Gastrocnemius medialis (tissue), 4 donors: Measurements from ENCODE around the gene ZIC5.

Experiments
- POLR2A ChIP-seq, 2 donors: fragments of 450-650 bp; IDR thresholded peaks; one replicate each; pipeline ENCODE4 v1.6.1; 2017; ENCODE audit warnings: antibody characterized with exemption in 2 of 2, mild to moderate bottlenecking in 2 of 2, moderate library complexity in 2 of 2
- TF ChIP-seq, protein P1 (sequence below), 5 experiments: fragments of 450-650 bp in 3 of 5; fragments of 200-600 bp in 2 of 5; sonication (generic) in 2 of 5; IDR thresholded peaks in 4 of 5; conservative IDR thresholded peaks in 1 of 5; 1 replicate in 4 of 5; 2 replicates in 1 of 5; pipeline ENCODE4 v1.5.1; 2016 to 2019; ENCODE audit warnings: antibody characterized with exemption in 5 of 5, mild to moderate bottlenecking in 3 of 5, moderate library complexity in 3 of 5

DNA sequence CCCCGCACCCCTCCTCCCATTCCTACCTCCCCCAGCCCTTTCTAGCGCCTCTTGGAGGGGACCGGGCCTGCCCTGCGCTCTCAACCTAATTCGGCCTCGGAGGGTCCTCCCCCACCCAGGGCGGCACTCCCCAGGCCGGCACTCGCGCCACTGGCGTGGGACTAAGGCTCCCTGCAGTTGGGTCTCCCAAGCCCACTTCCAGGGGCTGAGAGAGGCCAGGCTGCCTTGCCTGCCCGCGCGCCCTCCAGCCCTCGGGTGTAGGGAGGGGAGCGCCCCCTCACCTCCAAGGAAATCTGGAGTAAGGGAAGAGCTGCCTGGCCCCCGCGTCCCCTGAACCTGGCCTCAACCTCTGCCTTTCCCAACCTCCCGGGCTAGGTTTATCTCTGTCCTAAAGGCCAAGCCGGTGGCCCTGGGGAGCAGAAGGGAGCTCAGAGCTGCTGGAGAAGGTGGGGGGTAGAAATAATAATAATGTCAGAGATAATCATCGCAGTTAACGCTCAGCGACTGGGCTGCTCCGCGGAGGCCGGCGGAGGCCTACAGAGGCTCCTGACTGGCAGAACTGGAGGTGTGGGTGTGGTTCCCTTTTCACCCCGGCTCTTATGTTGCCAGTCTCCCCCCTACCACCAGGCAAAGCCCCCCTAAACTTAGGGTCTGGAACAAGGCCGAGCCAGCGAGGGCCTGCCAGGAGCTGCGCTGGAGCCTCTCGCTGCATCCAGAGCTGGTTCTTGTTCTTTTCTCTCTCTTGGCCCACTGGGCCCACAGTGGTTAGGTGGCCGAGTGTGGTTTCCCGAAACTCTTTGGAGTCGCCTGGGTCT lies 19.7 kb upstream of the ZIC5 start:
- TF ChIP-seq, protein P1, sequence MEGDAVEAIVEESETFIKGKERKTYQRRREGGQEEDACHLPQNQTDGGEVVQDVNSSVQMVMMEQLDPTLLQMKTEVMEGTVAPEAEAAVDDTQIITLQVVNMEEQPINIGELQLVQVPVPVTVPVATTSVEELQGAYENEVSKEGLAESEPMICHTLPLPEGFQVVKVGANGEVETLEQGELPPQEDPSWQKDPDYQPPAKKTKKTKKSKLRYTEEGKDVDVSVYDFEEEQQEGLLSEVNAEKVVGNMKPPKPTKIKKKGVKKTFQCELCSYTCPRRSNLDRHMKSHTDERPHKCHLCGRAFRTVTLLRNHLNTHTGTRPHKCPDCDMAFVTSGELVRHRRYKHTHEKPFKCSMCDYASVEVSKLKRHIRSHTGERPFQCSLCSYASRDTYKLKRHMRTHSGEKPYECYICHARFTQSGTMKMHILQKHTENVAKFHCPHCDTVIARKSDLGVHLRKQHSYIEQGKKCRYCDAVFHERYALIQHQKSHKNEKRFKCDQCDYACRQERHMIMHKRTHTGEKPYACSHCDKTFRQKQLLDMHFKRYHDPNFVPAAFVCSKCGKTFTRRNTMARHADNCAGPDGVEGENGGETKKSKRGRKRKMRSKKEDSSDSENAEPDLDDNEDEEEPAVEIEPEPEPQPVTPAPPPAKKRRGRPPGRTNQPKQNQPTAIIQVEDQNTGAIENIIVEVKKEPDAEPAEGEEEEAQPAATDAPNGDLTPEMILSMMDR (IDR thresholded peaks at IDR 0.05 in 4 of 5, conservative IDR thresholded peaks at IDR 0.05 in 1 of 5) = no peak
- no peak for TF ChIP-seq POLR2A (IDR thresholded peaks at IDR 0.05)
